ENCODE data around the gene TNS3. TPM values are rescaled to one million over a fixed set of nuclear protein-coding genes. Genes with fewer than 3 reads are reported as not detected.

TNS3 gene
- under 1 TPM in 1 of 2 donors, not detected in 1; 0.50 TPM for total RNA-seq

- Mint-ChIP-seq H3K9me3 (no peaks in the 10 kb centered on the region), H3K27ac (no peak within 1 kb of the TSS), H3K4me1 (ENCODE audit: low read depth in 2 of 2) (no peaks in the 10 kb centered on the region), H3K27me3 (peaks cover 26% of the 10 kb centered on the region in 2 donors), H3K36me3 (no peaks in the 10 kb centered on the region), H3K4me3 (no peak within 1 kb of the TSS)
- ATAC-seq (no peak), DNase-seq (ENCODE audit: low spot score) (no peak)
Measured at GRCh38 chr7:47581804-47582763, at the start of gene TNS3. Gene TNS3, minus strand, starts transcription at chr7:47582111. Its CDS starts 142,475 bp downstream, at chr7:47439636.

GRCh38 chr7:47631711-47632110 lies 49.8 kb upstream of the TNS3 start:
- ATAC-seq (no peak), DNase-seq (ENCODE audit: low spot score) (peak; percentile 34)
- Mint-ChIP-seq H3K4me3 (no peak overlapping the region), H3K27me3 (no peaks in the 10 kb centered on the region), H3K36me3 (no peaks in the 10 kb centered on the region), H3K9me3 (no peaks in the 10 kb centered on the region), H3K27ac (no peak overlapping the region), H3K4me1 (ENCODE audit: low read depth in 2 of 2) (no peaks in the 10 kb centered on the region)

GRCh38 chr7:47627580-47628283 lies 45.8 kb upstream of the TNS3 start:
- H3K27me3 Mint-ChIP-seq = no peaks in the 10 kb centered on the region
- no peaks in the 10 kb centered on the region for H3K9me3 Mint-ChIP-seq
- H3K27ac Mint-ChIP-seq = no peak overlapping the region
- H3K4me1 Mint-ChIP-seq (ENCODE audit: low read depth in 2 of 2) = no peaks in the 10 kb centered on the region
- DNase-seq (ENCODE audit: low spot score) (no peak), ATAC-seq (no peak)
- no peak overlapping the region for H3K4me3 Mint-ChIP-seq
- no peaks in the 10 kb centered on the region for H3K36me3 Mint-ChIP-seq

- ATAC-seq = no peak
- H3K4me3 Mint-ChIP-seq = no peak overlapping the region
- H3K27me3 Mint-ChIP-seq = no peaks in the 10 kb centered on the region
- H3K4me1 Mint-ChIP-seq (ENCODE audit: low read depth in 2 of 2) = peaks cover 0 to 8% of the 10 kb centered on the region in 2 donors
- no peak overlapping the region for H3K27ac Mint-ChIP-seq
- DNase-seq (ENCODE audit: low spot score) = no peak
- no peaks in the 10 kb centered on the region for H3K9me3 Mint-ChIP-seq
- no peaks in the 10 kb centered on the region for H3K36me3 Mint-ChIP-seq
Measured at GRCh38 chr7:47625861-47626715, 44.2 kb upstream of the TNS3 start.

GRCh38 chr7:47624689-47625088 lies 42.8 kb upstream of the TNS3 start:
- Mint-ChIP-seq H3K27me3 (no peaks in the 10 kb centered on the region), H3K9me3 (no peaks in the 10 kb centered on the region), H3K4me1 (ENCODE audit: low read depth in 2 of 2) (peaks cover 0 to 8% of the 10 kb centered on the region in 2 donors), H3K36me3 (no peaks in the 10 kb centered on the region), H3K4me3 (no peak overlapping the region), H3K27ac (no peak overlapping the region)
- no peak for DNase-seq (ENCODE audit: low spot score)
- no peak for ATAC-seq

GRCh38 chr7:47622946-47623640 lies 41.2 kb upstream of the TNS3 start:
- Mint-ChIP-seq H3K36me3 (no peaks in the 10 kb centered on the region), H3K9me3 (no peaks in the 10 kb centered on the region)

GRCh38 chr7:47622586-47622945 lies 40.7 kb upstream of the TNS3 start:
- Mint-ChIP-seq H3K4me1 (ENCODE audit: low read depth in 2 of 2) (peaks cover 0 to 8% of the 10 kb centered on the region in 2 donors), H3K27me3 (no peaks in the 10 kb centered on the region), H3K9me3 (no peaks in the 10 kb centered on the region), H3K27ac (no peak overlapping the region), H3K4me3 (no peak overlapping the region), H3K36me3 (no peaks in the 10 kb centered on the region)
- no peak for DNase-seq (ENCODE audit: low spot score)
- ATAC-seq = no peak

More at GRCh38 chr7:47622946-47623640, 41.2 kb upstream of the TNS3 start:
- DNase-seq (ENCODE audit: low spot score) (no peak), ATAC-seq (no peak)
- Mint-ChIP-seq H3K4me1 (ENCODE audit: low read depth in 2 of 2) (peaks cover 0 to 8% of the 10 kb centered on the region in 2 donors), H3K27ac (no peak overlapping the region), H3K4me3 (no peak overlapping the region), H3K27me3 (no peaks in the 10 kb centered on the region)

- Mint-ChIP-seq H3K27ac (no peak overlapping the region), H3K4me3 (no peak overlapping the region), H3K4me1 (ENCODE audit: low read depth in 2 of 2) (peaks cover 0 to 8% of the 10 kb centered on the region in 2 donors), H3K36me3 (no peaks in the 10 kb centered on the region), H3K9me3 (no peaks in the 10 kb centered on the region), H3K27me3 (no peaks in the 10 kb centered on the region)
- no peak for ATAC-seq
- no peak for DNase-seq (ENCODE audit: low spot score)
Measured at GRCh38 chr7:47621979-47622561, 40.2 kb upstream of the TNS3 start.

- ATAC-seq (no peak), DNase-seq (ENCODE audit: low spot score) (no peak)
- H3K4me1 Mint-ChIP-seq (ENCODE audit: low read depth in 2 of 2) = peaks cover 0 to 8% of the 10 kb centered on the region in 2 donors
- no peaks in the 10 kb centered on the region for H3K27me3 Mint-ChIP-seq
- no peak overlapping the region for H3K4me3 Mint-ChIP-seq
- no peaks in the 10 kb centered on the region for H3K36me3 Mint-ChIP-seq
- no peaks in the 10 kb centered on the region for H3K9me3 Mint-ChIP-seq
- no peak overlapping the region for H3K27ac Mint-ChIP-seq
Measured at GRCh38 chr7:47621347-47621746, 39.4 kb upstream of the TNS3 start.

GRCh38 chr7:47619806-47620205 lies 37.9 kb upstream of the TNS3 start:
- DNase-seq (ENCODE audit: low spot score) (no peak), ATAC-seq (no peak)
- Mint-ChIP-seq H3K36me3 (no peaks in the 10 kb centered on the region), H3K27ac (no peak overlapping the region), H3K27me3 (no peaks in the 10 kb centered on the region), H3K4me3 (no peak overlapping the region), H3K4me1 (ENCODE audit: low read depth in 2 of 2) (peaks cover 0 to 8% of the 10 kb centered on the region in 2 donors), H3K9me3 (no peaks in the 10 kb centered on the region)

- Mint-ChIP-seq H3K4me1 (ENCODE audit: low read depth in 2 of 2) (peaks cover 0 to 4% of the 10 kb centered on the region in 2 donors), H3K27ac (no peak overlapping the region), H3K4me3 (no peak overlapping the region), H3K9me3 (no peaks in the 10 kb centered on the region), H3K36me3 (no peaks in the 10 kb centered on the region), H3K27me3 (peaks cover 0 to 5% of the 10 kb centered on the region in 2 donors)
- ATAC-seq = no peak
- no peak for DNase-seq (ENCODE audit: low spot score)
Measured at GRCh38 chr7:47617131-47617530, 35.2 kb upstream of the TNS3 start.

- no peak overlapping the region for H3K4me3 Mint-ChIP-seq
- no peak overlapping the region for H3K27ac Mint-ChIP-seq
- no peaks in the 10 kb centered on the region for H3K9me3 Mint-ChIP-seq
- no peak for DNase-seq (ENCODE audit: low spot score)
- peaks cover 0 to 5% of the 10 kb centered on the region in 2 donors for H3K27me3 Mint-ChIP-seq
- ATAC-seq = no peak
- H3K36me3 Mint-ChIP-seq = no peaks in the 10 kb centered on the region
- H3K4me1 Mint-ChIP-seq (ENCODE audit: low read depth in 2 of 2) = no peaks in the 10 kb centered on the region
Measured at GRCh38 chr7:47614450-47614849, 32.5 kb upstream of the TNS3 start.

- Mint-ChIP-seq H3K9me3 (no peaks in the 10 kb centered on the region), H3K27me3 (peaks cover 0 to 5% of the 10 kb centered on the region in 2 donors), H3K4me1 (ENCODE audit: low read depth in 2 of 2) (no peaks in the 10 kb centered on the region), H3K27ac (no peak overlapping the region), H3K4me3 (no peak overlapping the region), H3K36me3 (no peaks in the 10 kb centered on the region)
- DNase-seq (ENCODE audit: low spot score) (no peak), ATAC-seq (no peak)
Measured at GRCh38 chr7:47611045-47611511, 29.2 kb upstream of the TNS3 start.

All from natural killer cell treated with Interleukin-12 subunit alpha and Interleukin-12 subunit beta and Interleukin-15 and Interleukin-18, amount 100 ng/mL, for 72 hours (primary cell).